Stimulated activated CD4-positive, alpha-beta T cell treated with anti-CD3 and anti-CD28 coated beads, Interleukin-4, amount 100 ng/mL, for 1 hour (primary cell): ENCODE results near the gene SBK1.
"Not testable (repeated sequence)": the region's sequence is repeated elsewhere in the genome, so short reads cannot be mapped to it uniquely, and the experiment has no call there.

ENCODE experiments used
- DNase-seq: peaks from one replicate; pipeline ENCODE4 v3.0.0-alpha.2; 2020

SBK1 gene

DNA sequence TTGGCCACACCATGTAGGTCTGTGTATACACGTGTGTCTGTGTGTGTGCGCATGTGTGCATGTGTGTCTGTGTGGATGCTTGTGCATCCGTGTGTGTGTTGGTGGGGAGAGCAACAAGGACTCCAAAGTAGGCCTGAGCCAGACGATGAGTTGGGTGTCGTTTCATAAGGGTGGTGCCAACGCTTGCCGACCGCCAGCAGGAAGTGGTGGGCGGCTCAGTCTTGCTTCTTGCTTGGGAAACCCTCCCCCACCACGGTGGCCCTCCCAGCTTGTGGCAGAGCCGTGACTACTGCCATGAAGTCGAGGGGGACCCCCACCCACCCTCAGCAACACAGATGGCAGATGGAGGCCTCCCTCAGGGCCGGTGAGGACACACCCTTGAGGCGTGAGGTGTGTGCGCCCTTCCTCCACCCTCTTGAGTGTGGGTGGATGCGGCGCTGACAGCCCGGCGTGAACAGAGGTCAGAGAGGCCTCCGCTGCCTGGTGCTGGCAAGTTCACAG lies 17.5 kb downstream of the SBK1 start:
- DNase-seq, result peak; percentile 81

DNA sequence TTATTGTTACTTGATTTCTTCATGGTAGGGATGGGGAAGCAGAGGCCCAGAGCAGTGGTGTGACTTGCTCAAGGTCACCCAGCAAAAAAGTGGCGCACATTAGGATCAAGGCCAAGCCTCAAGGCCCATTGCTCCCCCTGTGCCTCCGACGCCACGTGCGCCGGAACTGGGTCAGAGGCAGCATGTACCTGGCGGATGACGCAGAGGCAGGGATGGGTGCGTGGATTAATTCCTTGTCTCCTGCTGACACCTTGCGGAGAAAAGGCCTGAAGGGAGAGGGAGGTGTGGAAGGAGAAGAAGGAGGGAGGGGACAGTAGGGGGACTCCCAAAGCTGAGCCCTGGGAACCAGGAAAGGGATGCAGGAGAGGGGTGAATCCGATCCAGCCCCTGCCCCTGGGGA lies 18.5 kb downstream of the SBK1 start:
- no peak for DNase-seq

DNA sequence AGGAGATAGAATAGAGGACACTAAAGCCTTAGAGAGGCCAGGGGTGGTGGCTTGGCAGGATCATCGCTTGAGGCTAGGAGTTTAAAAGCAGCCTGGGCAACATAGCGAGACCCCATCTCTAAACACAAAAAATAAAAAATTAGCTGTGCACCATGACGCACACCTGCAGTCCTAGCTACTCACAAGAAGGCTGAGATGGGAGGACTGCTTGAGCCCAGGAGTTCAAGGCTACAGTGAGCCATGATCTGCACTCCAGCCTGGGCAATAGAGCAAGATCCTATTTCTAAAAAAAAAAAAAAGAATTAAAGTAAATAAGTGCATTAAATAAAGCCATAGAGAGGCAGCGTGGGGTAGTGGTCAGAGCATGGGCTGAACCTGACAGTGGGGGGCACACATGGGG lies 19.1 kb downstream of the SBK1 start:
- DNase-seq, result no peak

DNA sequence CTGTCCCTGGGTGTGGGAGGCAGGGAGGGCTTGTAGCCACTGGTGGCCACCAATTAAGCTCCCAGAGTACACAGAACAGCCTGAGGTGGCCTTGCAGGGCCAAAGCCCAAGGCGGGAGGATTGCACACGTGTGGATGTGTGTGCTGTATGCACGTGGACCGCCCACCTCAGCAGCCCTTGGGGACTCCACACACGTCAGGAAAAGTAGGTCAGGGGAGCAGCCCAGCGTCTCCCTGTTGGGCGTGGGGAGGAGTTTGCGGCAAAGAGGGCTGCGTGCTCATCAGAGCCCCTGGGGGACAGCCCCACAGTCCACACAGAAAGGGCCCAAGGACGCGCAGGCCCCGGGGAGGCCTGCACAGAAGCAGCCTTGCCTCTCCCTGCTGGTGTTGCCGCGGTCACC lies 19.6 kb downstream of the SBK1 start:
- DNase-seq, result no peak

DNA sequence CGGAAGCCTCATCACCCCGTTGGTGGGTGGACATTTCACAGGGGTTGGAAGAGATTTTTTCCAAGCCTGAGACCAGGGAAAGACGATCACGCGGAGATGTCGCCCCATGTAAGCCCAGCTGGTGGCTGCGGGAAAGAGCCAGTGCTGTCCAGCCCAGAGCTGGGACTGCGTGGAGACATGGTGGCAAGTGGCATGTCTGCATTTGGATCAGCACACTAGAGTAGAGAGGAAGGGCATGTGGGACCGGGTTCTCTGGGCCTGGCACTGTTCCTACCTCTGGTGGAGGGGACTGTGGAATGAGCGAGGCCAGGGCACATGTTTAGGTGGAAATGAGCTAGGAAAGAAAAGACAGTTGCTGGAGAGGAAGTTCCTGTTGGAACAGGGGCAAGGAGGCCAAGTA lies 20.0 kb downstream of the SBK1 start:
- no peak for DNase-seq

DNA sequence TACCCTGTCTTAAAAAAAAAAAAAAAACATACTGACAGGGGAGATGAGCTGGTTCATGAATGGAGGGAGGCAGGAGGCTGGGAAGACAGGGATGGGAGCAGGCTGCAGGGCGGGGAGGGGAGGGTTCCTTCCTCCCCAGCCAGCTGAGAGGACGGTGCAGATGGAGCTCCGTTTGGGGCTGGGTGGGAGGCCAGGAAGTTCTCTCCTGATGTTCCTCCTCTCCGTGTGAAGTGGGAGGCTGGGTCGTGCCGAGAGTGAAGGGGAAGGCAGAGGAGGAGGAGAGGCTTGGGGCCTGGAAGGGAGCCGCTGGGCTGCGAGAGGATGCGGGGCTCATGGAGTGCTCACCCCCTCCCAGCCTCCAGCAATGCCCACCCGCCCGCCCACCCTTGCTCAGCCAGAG lies 21.3 kb downstream of the SBK1 start:
- DNase-seq, result no peak

DNA sequence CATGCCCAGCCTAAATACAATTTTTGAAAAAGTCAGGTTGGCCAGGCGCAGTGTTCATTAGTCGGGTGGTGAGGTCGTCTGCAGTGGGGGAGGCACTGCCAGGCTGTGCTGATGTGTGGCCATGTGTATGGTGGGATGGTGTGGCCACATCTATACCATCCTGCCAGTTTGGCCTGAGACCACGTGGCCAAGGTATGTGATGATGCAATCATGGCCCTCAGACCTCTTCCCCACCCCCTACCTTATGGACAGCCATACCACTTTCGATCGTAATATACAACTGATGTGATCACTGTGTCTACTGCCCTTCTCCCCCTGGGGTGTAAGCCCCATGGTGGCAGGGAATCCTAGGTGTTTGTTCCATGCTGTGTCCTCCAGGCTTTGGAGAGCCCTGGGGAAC lies 23.7 kb downstream of the SBK1 start:
- DNase-seq, result no peak

DNA sequence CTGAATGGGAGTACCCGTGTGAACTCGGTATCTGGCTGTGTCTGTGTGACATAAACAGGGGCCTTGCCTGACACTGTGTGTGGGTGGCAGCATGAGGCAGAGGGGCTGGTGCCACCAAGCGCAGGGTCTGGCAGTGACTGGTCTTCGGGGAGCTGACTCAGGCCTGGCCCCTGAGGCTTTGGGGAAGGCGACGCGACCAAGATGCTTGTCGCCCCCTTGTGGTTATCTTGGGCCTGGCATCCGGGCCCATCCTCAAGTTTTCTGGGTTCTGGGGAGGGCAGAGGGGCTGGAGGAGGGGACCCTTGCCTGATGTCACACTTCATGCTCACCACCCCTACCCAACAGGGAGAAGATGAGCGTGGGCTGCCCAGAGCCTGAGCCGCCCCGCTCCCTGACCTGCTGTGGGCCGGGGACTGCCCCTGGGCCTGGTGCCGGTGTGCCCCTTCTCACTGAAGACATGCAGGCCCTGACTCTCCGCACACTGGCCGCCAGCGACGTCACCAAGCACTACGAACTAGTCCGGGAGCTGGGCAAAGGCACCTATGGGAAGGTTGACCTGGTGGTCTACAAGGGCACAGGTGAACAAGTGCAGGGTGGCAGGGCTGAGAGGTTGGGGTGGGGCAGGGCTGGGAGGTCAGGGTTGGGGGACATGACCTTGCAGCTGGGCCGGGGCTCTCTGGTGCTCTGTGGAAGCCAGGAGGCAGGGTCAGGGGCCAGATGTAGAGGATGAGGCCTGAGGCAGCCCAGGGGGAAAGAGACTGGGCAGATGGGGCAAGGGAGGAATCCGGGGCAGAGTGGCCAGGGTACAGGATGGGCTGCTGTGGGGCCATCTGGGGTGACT lies 24.9 kb downstream of the SBK1 start:
- peak; percentile 75 for DNase-seq

DNA sequence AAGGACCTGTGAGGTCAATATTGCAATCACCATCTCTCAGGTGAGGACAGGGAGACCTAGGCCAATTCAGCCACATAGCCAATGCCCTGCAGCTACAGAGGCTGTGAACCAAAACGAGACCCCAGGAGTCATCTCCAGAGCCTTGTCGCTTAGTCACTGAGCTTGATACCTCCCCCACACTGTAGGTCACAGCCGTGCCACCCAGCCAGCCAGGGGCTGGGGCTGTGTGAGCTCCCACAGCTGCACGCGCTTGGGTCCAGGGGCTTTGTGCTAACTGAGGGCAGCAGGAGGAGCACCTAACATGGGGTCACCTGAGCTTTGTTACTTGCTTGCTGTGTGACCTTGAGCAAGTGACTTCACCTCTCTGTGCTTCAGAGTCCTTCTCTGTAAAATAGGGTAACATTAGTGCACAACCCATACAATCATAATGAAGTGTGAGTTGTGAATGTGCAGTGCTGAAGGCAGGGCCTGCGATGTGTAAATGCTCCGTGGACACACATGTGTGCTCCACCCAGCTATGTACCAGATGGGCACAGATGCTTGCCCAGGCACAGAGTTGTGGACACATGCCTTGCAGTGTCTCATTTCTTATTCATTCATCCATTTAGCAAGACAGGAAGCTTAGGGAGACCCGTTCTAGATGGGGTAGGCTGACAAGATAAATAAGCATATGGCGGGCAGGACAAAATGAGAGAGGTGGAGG lies 25.9 kb downstream of the SBK1 start:
- no peak for DNase-seq

DNA sequence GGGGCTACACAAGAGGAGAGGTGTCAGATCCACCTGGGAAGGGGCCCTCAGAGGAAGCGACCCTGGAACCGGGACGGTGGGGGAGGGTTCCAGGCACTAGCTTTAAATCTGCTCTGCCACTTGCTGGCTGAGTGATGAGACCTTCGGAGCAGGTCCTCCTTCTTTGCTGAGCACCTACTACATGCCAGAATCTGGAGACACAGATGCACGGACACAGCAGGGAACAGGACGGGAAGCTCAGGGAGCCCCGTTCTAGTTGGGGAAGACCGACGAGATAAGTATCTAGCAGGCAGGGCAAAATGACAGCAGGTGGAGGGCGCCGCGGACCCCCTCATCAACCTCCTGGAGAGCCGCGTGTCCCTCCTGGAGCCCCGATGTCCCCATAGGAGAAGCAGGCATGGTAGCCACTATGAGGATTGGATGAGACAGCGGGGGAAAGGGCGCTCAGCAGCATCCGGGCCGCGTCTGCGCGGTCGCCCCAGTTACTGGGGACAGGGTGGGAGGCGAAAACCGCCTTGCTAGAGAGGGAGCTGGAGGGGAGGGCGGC lies 27.2 kb downstream of the SBK1 start:
- no peak for DNase-seq

DNA sequence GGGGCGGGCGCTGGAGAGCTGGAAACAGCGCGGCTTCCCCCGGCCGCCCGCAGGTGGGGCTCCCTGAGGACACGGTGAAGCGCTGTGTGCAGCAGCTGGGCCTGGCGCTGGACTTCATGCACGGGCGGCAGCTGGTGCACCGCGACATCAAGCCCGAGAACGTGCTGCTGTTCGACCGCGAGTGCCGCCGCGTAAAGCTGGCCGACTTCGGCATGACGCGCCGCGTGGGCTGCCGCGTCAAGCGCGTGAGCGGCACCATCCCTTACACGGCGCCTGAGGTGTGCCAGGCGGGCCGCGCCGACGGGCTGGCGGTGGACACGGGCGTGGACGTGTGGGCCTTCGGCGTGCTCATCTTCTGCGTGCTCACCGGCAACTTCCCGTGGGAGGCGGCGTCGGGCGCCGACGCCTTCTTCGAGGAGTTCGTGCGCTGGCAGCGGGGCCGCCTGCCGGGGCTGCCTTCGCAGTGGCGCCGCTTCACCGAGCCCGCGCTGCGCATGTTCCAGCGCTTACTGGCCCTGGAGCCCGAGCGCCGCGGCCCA lies 27.8 kb downstream of the SBK1 start:
- DNase-seq, result no peak

DNA sequence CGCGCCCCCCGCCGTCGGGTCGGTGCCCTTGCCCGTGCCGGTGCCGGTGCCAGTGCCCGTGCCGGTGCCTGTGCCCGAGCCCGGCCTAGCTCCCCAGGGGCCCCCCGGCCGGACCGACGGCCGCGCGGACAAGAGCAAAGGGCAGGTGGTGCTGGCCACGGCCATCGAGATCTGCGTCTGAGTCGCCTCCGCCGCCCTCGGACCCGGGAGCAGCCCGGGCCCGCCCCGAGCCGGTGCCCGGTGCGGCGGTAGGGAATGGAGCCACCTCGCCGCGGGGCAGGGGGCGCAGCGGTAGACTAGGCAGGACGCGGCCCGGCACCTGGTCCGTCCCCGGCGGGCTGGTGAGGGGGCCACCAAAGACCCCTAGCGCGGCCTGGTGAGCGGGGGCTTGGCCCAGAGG lies 28.4 kb downstream of the SBK1 start:
- no peak for DNase-seq

DNA sequence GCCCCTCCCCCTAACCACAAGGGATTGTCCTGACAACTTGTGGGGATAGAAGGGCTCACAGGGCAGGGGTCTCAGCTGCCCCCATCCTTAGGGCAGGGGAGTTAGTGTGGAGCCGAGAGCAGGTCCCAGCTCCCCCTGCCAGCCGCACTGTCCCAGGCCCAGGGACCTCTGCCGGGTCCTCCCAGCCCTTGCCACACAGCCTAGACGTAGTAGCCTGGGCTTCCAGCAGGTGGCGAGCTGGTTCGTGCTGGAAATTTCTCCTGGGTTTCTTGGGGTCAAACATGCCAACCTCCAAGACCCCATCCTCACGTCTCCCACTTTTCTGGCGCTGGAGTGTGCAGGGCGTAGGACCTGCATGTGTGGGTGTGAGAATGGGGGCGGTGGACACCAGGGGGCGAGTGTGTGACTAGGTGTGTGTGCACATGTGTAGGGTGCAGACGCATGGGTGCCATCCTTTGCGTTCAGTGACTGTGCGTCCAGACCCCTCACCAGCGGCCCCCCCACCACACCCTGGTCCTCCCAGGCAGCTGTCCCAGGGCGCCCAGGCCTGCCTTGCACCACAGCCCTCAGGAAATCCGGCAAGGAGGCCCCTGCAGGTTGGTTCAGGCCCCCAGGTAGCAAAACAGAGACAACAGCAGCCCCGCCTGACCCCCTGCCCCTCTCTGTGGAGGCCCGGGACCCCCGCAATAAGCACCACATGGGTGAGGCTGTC lies 29.5 kb downstream of the SBK1 start:
- DNase-seq, result peak; percentile 52

DNA sequence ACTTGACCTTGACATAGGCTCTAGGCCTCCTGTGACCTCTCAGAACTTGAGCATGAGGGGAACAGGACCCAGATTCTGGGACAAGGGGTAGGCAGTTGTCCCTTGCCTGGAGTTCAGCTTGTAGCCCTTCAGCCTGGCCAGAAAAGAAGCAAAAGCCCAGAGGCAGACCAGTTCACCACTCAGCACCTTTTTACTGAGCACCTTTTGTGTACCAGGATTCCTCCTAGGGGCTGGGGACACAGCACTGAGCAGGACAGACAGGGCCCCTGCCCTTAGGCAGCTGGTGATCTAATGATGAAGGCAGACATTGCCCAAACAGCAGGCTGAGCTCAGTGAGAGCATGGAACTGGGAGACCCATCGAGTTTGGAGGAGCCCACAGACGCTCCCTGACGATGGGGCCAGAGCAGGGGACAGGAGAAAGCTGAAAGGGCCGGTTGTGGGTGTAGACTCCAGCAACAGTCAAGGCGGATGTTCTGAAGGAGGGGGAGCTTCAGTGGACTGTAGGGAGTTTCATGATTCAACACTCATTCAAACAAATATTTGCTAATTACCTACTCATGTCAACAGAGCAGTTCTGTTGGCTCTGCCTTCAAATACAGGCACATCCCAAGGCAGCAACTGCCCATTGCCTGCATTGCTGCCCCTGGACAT lies 32.0 kb downstream of the SBK1 start:
- no peak for DNase-seq

DNA sequence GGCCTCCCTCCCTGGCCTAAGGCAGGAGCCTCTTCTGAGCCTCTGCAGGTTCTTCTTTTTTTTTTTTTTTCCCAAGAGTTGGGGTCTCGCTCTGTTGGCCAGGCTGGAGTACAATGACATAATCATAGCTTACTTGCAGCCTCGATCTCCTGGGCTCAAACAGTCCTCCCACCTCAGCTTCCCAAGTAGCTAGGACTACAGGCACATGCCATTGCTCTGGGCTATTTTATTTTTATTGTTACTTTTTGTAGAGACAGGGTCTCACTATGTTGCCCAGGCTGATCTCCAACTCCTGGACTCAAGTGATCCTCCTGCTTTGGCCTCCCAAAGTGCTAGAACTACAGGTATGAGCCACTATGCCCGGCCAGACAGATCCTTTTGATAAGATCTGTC lies 32.6 kb downstream of the SBK1 start:
- no peak for DNase-seq

DNA sequence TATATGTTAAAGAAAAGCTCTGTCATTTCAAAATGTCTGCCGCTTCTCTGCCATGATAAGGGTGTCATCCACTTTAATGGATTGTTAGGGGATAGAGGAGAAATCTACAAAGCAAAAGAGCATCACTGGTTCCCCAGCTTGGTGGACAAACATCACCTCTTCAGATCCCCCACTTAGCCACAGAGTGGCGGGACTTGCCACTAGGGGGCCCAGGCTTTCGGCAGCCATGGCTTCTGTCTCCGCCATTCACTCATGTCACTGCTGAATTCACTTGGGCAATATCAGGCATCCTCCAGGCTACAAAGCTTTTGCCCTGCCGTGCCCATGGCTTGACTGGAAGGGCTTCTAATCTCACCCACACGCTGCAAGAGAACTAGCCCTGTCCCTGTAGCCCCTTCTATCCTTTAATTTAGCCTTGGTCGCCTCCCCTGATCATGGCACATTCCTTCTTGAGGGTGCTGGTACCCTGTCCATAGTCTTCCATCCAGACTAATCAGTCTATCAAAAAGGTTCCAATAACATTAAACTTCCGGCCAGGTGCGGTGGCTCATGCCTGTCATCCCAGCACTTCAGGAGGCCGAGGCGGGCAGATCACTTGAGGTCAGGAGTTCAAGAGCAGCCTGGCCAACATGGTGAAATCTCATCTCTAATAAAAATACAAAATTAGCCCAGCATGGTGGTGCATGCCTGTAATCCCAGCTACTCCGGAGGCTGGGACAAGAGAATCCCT lies 34.7 kb downstream of the SBK1 start:
- DNase-seq, result peak; percentile 72

DNA sequence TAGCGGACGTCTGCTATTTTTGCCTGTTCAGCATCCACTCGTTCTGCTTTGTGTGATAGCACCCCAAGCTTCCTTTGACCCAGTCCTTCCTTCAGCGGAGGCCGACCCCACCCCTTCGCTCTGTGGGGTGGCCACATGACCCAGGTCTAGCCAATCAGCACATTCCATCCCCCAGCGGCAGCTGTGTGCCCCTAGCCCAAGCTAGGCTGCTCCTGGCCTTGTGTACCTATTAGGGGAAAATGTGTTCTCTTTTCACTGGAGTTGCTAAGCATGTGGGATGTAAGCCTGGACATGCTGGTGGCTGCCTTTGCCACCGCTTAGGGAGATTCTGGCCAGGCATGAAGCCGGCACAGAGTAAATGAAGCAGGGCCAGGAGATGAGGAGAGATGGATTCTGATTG lies 37.9 kb downstream of the SBK1 start:
- DNase-seq, result not testable (repeated sequence)

DNA sequence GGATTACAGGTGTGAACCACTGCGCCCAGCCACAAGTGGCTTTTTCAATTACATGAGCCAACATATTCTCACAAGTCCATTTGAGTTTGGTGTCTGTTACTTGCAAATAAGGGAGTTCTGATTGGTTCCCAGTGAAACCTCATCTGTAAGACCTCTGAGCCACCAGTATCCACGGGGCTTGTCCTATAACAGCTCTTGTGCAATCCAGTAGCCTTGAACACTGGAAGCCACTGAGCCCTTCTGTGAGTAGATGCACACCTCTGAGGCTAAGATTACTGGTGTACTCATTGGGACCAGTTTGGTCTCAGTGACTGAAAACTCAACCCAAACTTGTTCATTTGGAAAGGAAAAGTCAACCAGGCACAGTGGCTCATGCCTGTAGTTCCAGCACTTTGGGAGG lies 38.7 kb downstream of the SBK1 start:
- not testable (repeated sequence) for DNase-seq

DNA sequence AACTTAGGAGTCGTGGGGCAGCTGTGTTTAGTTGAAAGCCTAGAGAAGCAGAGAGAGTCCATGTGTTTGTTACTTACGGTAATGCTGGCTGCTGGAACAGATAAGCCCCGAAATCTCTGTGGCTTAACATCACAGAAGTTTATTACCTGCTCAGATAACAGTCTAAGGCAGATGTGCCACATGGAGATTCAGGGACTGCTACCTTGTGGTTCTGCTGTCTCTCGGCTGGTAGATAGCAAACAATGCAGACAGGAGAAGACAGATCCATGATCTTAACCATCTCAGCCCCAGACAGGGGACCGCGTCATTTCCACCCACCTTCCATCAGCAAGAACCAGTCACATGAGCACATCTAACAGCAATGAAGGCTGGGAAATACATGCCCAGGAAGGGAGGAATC lies 40.3 kb downstream of the SBK1 start:
- not testable (repeated sequence) for DNase-seq

DNA sequence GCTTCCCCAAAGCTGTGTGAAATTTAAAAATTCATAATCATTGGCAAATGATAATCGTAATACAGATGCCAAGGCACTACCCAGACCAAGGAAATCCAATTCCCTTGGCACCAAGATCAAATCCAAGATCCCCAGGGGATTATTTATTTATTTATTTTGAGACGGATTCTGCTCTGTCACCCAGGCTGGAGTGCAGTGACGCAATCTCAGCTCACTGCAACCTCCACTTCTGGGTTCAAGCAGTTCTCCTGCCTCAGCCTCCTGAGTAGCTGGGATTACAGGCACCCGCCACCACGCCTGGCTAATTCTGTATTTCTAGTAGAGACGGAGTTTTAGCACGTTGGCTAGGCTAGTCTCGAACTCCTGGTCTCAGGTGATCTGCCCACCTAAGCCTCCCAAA lies 43.4 kb downstream of the SBK1 start:
- DNase-seq, result not testable (repeated sequence)

DNA sequence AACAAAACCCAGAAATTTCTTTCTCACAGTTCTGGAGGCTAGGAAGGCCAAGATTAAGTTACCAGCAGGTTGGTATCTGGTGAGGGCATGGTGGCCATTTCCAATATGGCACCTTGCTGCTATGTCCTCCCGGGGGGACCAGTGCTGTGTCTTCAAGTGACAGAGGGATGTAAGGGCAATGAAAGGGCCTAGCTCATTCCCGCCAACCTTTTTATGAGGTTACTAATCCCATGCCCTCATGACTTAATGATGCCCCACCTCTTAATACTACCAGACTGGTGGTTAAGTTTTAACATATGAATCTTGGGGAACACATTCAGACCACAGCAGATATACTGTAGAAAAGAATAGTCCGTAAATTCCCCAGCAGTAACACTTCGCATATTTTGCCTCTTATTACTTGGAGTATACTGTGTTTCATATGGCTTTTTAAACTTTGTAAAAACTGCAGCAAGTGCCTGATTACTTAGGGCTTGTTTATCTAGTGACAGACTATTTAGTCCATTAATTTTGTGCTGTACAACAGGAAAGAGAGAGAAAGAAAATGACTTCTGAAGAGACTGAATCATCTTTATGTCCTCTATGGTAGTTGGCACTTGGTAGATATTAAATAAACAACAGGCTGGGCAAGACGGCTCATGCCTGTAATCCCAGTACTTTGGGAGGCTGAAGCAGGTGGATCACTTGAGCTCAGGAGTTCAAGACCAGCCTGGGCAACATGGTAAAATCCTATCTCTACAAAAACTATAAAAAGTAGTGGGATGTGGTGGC lies 44.8 kb downstream of the SBK1 start:
- DNase-seq, result not testable (repeated sequence)
